Panc1 (cell line): ENCODE data around the gene KLF11. TPM values are rescaled to one million over a fixed set of nuclear protein-coding genes. Genes with fewer than 3 reads are reported as not detected.

Source experiments
- ATAC-seq: fragments of 200-7000 bp; cut with Tn5 transposase; 2 replicates; pipeline ENCODE4 v1.9.1; 2020; ENCODE audit warnings: mild to moderate bottlenecking, moderate library complexity
- BruUV-seq: library from RNA; stranded (reverse); fragments of 400-500 nt; replicated peaks from 2 replicates; lab custom pipeline; 2021; lab: Mats Ljungman, UMichigan
- CTCF ChIA-PET: fragments of 300-600 bp; sonication (Branson Sonifier 250); formaldehyde crosslinking; loops from one replicate; lab custom pipeline; 2022; ENCODE audit warnings: antibody characterized with exemption; lab: Charles Lee
- POLR2A ChIA-PET: fragments of 300-600 bp; sonication (Branson Sonifier 250); formaldehyde crosslinking; loops from one replicate; lab custom pipeline; 2022; ENCODE audit warnings: antibody characterized with exemption; lab: Charles Lee
- DNase-seq: peaks from one replicate; pipeline ENCODE4 v3.0.0-alpha.2; 2010; ENCODE audit warnings: low read depth, low spot score
- H3K27ac ChIP-seq: 2 replicates; pipeline ENCODE4 v1.5.1; 2011; ENCODE audit warnings: mild to moderate bottlenecking, low read length, inconsistent platforms
- H3K27me3 ChIP-seq: fragments of 200-500 bp; sonication (Bioruptor generic); 2 replicates; pipeline ENCODE4 v1.6.0; 2014; ENCODE audit warnings: low read length, inconsistent platforms; ENCODE audit not compliant: control insufficient read depth, insufficient read depth
- H3K36me3 ChIP-seq: fragments of 200-500 bp; sonication (Bioruptor generic); 2 replicates; pipeline ENCODE4 v1.5.1; 2014; ENCODE audit warnings: inconsistent platforms, mild to moderate bottlenecking, low read length, moderate library complexity; ENCODE audit not compliant: control insufficient read depth, insufficient read depth
- H3K4me1 ChIP-seq: 2 replicates; pipeline ENCODE4 v1.5.1; 2011; ENCODE audit warnings: inconsistent platforms, mild to moderate bottlenecking, low read length, moderate library complexity; ENCODE audit not compliant: control insufficient read depth, insufficient read depth
- H3K4me3 ChIP-seq, 2 experiments: 2 replicates each; pipeline ENCODE4 v1.5.1; 2011 to 2012; ENCODE audit warnings: low read depth in 2 of 2, low read length in 2 of 2, mild to moderate bottlenecking in 2 of 2, inconsistent platforms in 1 of 2, moderate library complexity in 1 of 2
- H3K9me3 ChIP-seq: fragments of 200-500 bp; sonication (Bioruptor generic); 2 replicates; pipeline ENCODE4 v1.5.1; 2014; ENCODE audit warnings: low read depth, mild to moderate bottlenecking, inconsistent platforms, low read length, moderate library complexity; ENCODE audit not compliant: control insufficient read depth, insufficient read depth
- CTCF ChIP-seq: fragments of 450-650 bp; IDR thresholded peaks from 2 replicates; pipeline ENCODE4 v1.5.1; 2017; ENCODE audit warnings: mild to moderate bottlenecking
- POLR2AphosphoS5 ChIP-seq: IDR thresholded peaks from 2 replicates; pipeline ENCODE4 v1.6.1; 2012; ENCODE audit warnings: mild to moderate bottlenecking, low read depth, low read length, moderate library complexity
- SIN3A ChIP-seq: IDR thresholded peaks from 2 replicates; pipeline ENCODE4 v1.6.1; 2012; ENCODE audit warnings: low read depth, mild to moderate bottlenecking, low read length, moderate library complexity, borderline replicate concordance; ENCODE audit not compliant: insufficient read depth
- TCF7L2 ChIP-seq: IDR thresholded peaks from 2 replicates; pipeline ENCODE4 v1.6.1; 2011; ENCODE audit warnings: mild to moderate bottlenecking, low read depth, low read length, inconsistent platforms
- in situ Hi-C: cut with HindIII; loops from 2 replicates; pipeline ENCODE4 v1.10.0; 2016; ENCODE audit warnings: low sequenced_read_pairs, low pct_unique_long_range_greater_than_20kb
- intact Hi-C: fragments of 100-400 bp; cut with micrococcal nuclease; formaldehyde crosslinking; loops from one replicate; pipeline ENCODE4 v1.10.0; 2022; ENCODE audit not compliant: unreplicated experiment
- total RNA-seq: library from RNA; stranded (reverse); gene quantifications from one replicate; pipeline ENCODE4 v1.2.1, GENCODE V29; 2021; ENCODE audit not compliant: unreplicated experiment
- TF ChIP-seq, protein P1 (sequence below), 2 experiments: IDR thresholded peaks; 2 replicates each; pipeline ENCODE4 v1.6.1; 2011 to 2012; ENCODE audit warnings: low read depth in 2 of 2, control low read depth in 1 of 2, low read length in 1 of 2, mild to moderate bottlenecking in 1 of 2, moderate library complexity in 1 of 2; ENCODE audit not compliant: insufficient read depth in 1 of 2

KLF11 gene
- total RNA-seq, 1 experiment from 2014 or later: 23.7 TPM

- intact Hi-C loops (no loop called here), in situ Hi-C loops (no loop called here)
- no TSS peak for BruUV-seq
- no peaks in the 10 kb centered on the region for H3K9me3 ChIP-seq
- H3K27me3 ChIP-seq: no peaks in the 10 kb centered on the region
- ATAC-seq: no peak
- no peak overlapping the region for H3K4me3 ChIP-seq
- POLR2A ChIA-PET: no interaction called here
- CTCF ChIA-PET: no interaction called here
- DNase-seq: no peak
- no peaks in the 10 kb centered on the region for H3K36me3 ChIP-seq
- TF ChIP-seq TCF7L2: no peak
- TF ChIP-seq CTCF: no peak
- no peak for TF ChIP-seq POLR2AphosphoS5
- TF ChIP-seq, protein P1, sequence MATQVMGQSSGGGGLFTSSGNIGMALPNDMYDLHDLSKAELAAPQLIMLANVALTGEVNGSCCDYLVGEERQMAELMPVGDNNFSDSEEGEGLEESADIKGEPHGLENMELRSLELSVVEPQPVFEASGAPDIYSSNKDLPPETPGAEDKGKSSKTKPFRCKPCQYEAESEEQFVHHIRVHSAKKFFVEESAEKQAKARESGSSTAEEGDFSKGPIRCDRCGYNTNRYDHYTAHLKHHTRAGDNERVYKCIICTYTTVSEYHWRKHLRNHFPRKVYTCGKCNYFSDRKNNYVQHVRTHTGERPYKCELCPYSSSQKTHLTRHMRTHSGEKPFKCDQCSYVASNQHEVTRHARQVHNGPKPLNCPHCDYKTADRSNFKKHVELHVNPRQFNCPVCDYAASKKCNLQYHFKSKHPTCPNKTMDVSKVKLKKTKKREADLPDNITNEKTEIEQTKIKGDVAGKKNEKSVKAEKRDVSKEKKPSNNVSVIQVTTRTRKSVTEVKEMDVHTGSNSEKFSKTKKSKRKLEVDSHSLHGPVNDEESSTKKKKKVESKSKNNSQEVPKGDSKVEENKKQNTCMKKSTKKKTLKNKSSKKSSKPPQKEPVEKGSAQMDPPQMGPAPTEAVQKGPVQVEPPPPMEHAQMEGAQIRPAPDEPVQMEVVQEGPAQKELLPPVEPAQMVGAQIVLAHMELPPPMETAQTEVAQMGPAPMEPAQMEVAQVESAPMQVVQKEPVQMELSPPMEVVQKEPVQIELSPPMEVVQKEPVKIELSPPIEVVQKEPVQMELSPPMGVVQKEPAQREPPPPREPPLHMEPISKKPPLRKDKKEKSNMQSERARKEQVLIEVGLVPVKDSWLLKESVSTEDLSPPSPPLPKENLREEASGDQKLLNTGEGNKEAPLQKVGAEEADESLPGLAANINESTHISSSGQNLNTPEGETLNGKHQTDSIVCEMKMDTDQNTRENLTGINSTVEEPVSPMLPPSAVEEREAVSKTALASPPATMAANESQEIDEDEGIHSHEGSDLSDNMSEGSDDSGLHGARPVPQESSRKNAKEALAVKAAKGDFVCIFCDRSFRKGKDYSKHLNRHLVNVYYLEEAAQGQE (IDR thresholded peaks at IDR 0.05; ENCODE audit: insufficient read depth in 1 of 2, low read depth in 2 of 2, low read length in 1 of 2): no peak
- no peak for TF ChIP-seq SIN3A
- H3K27ac ChIP-seq: no peak overlapping the region
- H3K4me1 ChIP-seq: no peaks in the 10 kb centered on the region
Observed at GRCh38 chr2:10017313-10017941, 25.9 kb upstream of the KLF11 start.

DNA sequence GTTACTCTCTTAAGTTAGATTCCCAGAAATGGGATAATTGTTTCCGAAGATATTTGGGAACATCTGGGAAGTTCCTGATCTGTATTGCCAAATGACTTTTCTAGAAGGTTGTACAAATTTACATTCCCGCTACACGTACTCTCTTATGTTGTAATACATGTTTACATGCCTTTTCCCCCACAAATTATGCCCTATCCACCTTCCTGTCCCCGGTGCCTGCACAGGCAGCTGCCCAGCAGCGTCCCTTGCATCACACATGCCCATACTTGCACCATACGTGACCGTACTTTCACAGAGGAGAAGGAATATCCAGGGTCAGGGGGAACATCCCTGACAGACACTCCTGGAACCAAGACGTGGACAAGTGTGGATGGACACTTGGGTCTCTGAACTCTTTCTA lies 24.2 kb upstream of the KLF11 start:
- H3K4me3 ChIP-seq: no peak overlapping the region
- intact Hi-C loops: no loop called here
- H3K27ac ChIP-seq: no peak overlapping the region
- in situ Hi-C loops: no loop called here
- ChIA-PET POLR2A (no interaction called here), CTCF (no interaction called here)
- DNase-seq: no peak
- TF ChIP-seq CTCF (no peak), TCF7L2 (no peak), POLR2AphosphoS5 (no peak), SIN3A (no peak)
- TF ChIP-seq, protein P1 (IDR thresholded peaks at IDR 0.05; ENCODE audit: insufficient read depth in 1 of 2, low read depth in 2 of 2, low read length in 1 of 2): no peak
- no TSS peak for BruUV-seq
- H3K9me3 ChIP-seq: no peaks in the 10 kb centered on the region
- no peaks in the 10 kb centered on the region for H3K36me3 ChIP-seq
- no peaks in the 10 kb centered on the region for H3K4me1 ChIP-seq
- no peaks in the 10 kb centered on the region for H3K27me3 ChIP-seq
- no peak for ATAC-seq
